CD4-positive, alpha-beta T cell treated with Interleukin-4 for 1 hour (primary cell): ENCODE results near the gene SLC25A47.
"Not testable (repeated sequence)": the region's sequence is repeated elsewhere in the genome, so short reads cannot be mapped to it uniquely, and the experiment has no call there.

ENCODE experiments used
- DNase-seq, 2 donors: peaks; one replicate each; pipeline ENCODE4 v3.0.0-alpha.2; 2020 to 2022

Gene SLC25A47

DNA sequence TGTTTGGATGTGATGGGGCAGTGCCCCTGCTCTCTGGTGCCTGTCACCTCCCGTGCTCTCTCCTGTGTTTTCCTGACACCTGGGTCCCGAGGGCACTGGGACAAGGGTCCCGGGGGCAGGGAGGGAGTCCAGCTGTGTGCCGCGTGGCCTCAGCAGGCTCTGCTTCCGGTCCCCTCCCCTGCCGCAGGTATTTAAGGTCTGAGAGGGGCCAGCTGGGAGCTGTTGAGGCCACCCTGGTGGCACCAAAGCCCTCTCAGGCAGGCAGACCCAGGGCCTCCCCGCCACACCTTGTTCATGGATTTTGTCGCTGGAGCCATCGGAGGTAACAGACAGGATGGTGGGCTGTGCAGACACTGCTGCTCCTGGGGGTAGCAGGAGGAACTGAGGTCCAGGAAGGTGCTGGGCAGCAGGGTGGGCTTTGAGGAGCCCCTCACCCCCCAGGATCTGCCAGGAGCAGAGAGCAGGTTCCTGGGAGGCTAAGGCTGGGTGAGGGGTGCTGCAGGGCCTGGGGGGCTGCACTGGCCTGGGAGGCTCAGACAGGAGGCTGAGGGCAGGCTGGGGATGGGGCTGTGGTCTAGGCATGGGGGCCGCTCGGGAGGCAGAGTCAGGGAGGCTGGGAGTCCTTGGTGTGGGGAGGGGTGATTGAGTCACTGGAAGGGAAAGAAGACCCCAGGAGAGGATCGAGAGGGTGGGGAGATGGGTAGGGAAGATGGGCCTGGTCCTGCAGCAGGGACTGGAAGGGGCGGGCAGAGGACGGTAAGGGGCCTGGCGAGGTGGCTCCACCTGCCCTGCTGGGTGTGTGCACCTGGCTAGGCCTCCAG, at the start of gene SLC25A47:
Gene SLC25A47 (plus strand): TSS at position 219 of the 821 bp plus-strand sequence. CDS start 76 bp downstream, at position 295.
- DNase-seq, result no peak

GRCh38 chr14:100274250-100274649, 48.9 kb upstream of the SLC25A47 start:
- DNase-seq, result no peak

- no peak for DNase-seq
Observed at GRCh38 chr14:100275214-100275613, 47.9 kb upstream of the SLC25A47 start.

- DNase-seq, result peak in 1 of 2 donors; percentile 17
Observed at GRCh38 chr14:100278702-100279101, 44.4 kb upstream of the SLC25A47 start.

DNA sequence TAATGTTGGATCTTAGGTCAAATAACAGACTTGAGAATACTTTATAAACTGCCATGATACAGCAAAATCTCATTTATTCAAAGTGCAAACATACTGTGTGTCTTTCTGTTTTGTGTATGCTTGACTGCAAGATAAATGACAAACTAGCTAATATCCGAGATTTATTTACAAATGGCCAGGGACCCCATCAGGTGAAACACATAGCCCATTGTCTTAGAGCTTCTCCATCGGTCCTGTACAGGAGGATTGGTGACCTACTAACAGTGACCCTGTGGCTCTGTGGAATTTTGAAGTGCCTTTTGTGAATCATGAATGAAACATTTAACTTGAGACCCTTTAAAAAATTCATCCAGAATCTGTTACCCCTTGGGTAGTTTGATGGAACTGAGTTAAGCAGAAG, 44.0 kb upstream of the SLC25A47 start:
- DNase-seq, result no peak

- no peak for DNase-seq
Observed at GRCh38 chr14:100279563-100279962, 43.6 kb upstream of the SLC25A47 start.

DNA sequence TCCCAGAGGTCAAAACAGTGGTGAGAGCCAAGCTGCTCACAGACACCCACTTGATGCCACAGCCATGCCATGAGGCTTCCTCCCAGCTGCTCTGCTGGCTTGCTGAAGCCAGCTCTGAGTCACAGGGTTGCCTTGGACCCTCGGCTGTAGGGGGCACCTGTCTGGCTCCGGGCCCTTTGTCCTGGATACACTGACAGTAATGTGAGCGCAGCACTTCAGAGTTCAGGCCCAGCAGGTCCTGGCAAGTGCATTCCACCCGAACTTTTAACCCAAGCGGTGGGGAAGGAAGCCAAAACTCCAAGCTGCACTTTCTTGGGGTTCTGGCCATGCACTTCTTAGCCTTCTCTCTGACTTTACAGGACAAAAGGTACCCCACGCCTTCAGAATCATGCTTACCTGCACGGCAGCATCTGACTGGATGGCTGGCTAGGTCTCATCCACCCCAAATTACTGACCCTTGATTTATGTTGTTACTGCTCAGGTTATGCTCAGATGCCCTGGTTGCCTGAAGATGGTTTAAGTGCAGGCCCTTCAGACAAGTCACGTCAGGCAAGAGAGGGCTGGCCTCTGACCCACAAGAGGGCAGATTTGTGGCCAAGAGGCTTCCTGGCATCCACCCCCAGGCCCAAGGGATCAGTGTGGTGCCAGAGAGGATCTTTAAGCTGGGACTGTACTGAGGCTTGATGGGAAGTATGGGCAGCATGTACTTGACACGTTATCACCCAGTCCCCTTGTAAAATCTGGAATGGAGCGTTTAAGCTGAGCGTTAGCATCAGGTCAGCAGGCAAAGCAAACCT, 41.7 kb upstream of the SLC25A47 start:
- DNase-seq, result no peak

GRCh38 chr14:100282083-100282350, 41.1 kb upstream of the SLC25A47 start:
- no peak for DNase-seq

DNA sequence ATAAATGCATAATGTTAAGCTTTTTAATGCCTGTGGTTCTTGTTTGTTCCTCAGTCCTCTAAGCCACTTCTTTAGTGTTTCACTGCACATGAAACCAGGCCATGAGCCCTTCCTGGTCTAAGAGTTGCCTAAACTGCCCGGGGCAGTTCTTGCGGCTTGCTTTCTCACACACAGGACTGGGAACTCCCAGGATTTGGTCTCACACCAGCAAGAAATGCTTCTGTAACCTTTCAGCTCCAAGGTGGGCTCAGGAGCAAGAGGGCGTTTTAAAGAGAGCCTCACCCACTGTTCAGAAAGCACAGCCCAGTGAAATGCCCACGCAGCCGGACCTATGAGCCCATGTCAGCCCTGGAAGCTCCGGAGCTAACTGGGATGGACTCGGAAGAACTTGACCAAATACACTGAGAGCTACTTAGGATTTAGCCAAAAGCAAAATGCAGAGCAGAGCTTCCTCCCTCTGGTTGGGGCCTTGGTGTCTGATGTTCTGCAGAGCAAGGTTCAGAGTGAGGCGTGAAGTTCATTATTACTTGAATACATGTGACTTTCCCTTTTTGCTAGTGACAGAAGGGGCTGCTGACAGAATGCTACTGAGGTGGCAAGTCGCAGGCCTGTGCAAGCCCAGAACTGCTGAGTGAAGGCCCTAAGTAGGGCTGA, 40.2 kb upstream of the SLC25A47 start:
- DNase-seq, result no peak

- DNase-seq, result not testable (repeated sequence)
Observed at GRCh38 chr14:100283436-100283835, 39.7 kb upstream of the SLC25A47 start.

DNA sequence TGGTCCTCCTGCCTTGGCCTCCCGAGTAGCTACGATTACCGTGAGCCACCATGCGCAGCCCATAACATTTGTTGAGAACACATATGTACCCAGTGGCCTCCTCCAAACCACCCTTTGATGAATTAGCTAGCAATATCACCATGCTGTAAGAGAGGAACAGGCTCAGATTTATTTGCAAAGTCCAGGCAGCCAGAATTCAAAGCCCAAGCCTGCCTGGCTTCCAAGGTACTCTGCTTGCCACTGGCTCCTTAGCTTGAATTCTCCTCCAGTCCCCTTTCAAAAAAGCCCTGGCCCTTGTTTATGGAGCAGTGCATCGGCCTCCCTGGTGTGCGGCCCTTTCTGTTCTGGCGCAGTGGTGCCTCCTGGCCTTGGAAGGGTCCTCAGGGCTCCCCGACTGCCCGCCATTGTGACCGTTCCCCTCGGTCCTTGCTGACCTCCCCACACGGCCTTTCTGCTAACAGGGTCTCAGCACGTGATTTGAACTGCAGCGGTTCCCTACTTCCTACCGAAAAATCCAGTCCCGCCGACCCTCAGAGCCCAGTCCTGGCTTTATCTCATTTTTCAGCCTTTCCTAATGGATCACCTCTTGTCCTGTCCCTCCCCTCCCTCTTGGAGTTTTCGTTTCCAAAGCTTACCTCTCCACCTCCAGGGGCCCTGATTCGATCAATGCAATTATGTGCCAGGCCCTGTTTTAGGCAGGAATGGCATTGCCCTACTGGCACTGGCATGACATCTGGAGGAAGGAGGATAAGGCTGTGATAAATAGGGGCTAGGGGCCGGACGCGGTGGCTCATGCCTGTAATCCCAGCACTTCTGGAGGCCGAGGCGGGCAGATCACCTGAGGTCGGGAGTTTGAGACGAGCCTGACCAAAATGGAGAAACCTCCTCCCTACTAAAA, 38.9 kb upstream of the SLC25A47 start:
- DNase-seq, result no peak

DNA sequence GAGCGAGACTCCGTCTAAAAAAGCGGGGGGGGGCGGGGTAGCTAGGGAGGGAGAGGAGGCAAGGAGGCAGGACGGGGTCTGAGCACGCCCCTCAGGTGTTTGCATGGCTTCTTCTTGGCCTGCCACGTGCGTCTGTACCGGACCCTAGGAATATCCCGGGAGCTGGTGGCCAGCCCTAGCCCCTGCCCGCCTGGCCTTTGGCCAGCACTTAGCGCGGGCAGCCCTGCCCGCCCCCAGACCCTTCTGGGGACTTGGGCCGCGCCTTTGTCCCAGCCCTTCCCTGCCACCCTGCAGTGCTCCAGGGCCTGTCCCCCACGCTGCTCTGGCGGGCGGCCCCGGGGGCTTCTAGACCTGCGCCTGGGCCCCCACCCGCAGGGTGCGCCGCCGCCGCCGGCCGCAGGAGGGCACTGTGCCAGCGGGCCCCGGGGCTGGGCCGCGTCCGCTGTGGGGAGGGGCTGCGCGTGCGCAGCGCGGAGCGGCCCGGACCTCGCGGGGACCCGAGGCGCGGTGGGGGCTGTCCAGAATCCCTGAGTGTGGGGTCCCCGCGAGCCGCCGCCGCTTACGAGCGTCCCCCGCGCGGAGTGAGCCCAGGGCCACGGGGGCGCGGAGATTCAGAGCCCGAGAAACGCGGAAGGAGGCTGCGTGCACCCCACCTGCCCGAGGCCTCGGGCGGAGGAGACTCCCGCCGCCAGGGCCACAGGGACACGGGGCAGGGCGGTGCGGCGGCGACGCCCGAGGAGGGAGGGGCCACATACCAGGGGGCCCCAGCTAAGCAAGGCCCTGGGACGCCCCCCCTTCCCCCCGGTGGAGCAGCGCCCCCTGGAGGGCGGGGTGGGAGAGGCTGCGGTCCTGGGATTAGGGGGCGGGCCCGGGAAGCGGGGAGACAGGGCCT, 37.9 kb upstream of the SLC25A47 start:
- DNase-seq, result peak; percentile 74 to 79

GRCh38 chr14:100285913-100286400, 37.2 kb upstream of the SLC25A47 start:
- no peak for DNase-seq

GRCh38 chr14:100286484-100287191, 36.5 kb upstream of the SLC25A47 start:
- DNase-seq, result no peak

DNA sequence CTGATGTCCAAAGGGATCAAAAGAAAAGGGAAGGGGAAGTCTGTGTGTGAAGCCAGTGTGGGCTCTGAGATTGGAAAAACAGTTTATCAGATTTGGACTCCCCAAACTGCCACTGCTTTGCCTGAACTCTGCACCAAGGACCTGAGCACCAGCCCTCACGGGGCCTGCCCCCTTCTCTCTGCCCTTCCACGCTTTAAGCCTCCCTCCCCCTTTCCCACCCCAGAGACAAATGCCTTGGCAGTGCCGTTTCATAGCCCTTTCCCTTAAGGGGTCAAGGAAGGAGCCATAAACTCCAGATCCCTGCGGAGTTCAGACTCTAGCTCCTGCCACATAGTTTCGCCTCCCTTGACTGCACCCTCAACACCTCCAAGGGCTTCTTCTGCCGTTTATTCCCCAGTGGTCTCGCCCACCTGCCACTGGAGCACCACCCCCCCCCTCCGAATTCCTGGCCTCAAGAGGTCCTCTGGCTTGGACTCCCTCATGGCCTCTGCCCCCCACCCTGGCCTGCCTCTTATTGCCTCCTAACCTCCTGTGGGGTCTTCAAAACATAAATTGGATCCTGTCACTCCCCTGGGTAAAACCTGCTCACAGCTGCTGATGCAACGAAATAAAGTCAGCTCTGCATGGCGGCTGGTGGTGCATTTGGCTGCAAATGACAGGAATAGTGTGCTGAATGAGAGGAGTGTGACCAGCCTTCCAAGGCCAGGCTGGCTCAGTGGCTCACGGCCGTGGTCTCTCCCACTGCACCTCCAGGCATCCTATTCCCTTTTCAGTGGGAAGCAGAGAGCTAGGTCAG, 35.7 kb upstream of the SLC25A47 start:
- no peak for DNase-seq

DNA sequence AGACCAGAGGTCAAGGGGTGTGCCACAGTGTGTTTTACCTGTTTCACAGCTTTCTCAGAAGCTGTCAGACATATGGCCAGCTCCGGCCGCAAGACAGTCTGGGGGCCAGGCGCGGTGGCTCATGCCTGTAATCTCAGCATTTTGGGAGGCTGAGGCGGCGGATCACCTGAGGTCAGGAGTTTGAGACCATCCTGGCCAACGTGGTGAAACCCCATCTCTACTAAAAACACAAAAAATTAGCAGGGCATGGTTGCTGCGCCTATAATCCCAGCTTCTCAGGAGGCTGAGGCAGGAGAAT, 35.2 kb upstream of the SLC25A47 start:
- DNase-seq, result not testable (repeated sequence)

DNA sequence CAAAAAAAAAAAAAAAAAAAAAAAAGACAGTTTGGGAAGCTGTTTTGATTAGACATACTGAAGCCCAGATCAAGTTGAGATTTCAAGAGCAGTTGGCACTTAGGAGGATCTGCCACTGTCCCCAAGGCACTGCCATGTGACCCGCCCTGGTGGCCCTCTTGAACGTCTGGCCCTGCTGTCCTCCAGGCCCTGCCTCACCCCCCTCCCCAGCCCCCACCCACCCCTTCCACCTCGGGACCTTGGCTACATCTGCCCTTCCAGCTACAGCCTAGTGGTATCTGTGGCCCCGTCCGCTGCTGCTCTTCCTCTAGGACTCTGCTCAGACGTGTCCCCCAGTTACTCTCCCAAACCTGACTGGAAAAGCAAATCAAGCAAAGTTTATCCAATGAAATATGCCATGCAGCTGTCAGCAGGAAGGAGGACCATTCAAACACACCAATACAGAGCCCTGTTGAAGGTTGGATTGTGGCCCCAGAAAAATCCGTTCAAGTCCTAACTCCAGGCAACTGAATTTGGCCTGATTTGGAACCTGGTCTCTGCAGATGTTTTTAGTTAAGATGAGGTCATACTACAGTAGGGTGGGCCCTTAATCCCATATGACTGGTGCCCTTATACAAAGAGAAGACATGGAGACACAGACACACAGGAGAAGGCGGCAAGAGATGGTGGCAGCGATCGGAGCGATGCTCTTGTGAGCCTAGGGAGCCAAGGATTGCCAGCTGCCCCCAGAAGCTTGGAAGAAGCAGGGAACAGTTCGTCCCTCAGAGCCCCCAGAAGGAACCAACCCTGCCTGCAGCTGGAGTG, 34.6 kb upstream of the SLC25A47 start:
- no peak for DNase-seq

DNA sequence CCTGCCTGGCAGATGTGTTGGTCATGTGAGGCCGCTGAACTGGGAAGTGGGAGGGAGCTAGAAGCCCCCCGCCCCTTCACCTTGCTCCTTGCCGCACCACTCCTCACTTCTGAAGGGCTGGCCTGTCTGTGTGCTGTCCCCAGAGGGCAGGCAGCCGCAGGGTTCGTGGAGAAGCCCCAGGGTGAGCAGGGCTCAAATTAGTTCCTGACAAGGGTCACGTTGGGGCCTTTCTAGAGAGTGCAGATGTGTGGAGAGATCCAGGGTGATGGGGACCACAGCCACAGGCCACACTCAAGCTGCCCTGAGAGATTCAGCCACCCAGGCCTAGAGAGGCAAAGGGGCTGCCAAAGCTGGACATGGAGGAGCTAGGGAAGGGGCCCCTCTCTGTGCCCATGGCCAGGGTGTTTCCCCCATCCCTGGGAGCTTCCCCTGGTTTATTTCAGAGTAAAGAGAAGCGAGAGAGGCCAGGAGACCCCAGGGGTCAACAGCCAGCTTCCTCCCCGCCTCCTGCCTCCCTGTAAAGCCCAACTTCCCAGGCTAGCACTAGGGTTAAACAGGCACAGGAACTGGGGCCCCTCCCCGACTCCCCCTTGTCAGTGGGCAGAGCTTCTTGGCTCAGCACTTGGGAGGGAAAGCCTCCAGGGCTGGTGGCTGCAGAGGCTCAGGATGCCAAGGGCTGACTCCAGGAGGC, 33.1 kb upstream of the SLC25A47 start:
- no peak for DNase-seq
